Gastrocnemius medialis (tissue), 4 donors: ENCODE results near the gene DALRD3. TPM values are rescaled to one million over a fixed set of nuclear protein-coding genes. Genes with fewer than 3 reads are reported as not detected.

Experiments
- ATAC-seq, 2 donors: fragments of 150-250 bp; one replicate each; pipeline ENCODE4 v1.9.1; 2016
- DNase-seq, 2 donors: peaks; one replicate each; pipeline ENCODE4 v3.0.0-alpha.2; 2019
- H3K27ac ChIP-seq, 4 donors: fragments of 200-600 bp; sonication (generic); 1 replicate in 1 of 4; 2 replicates in 3 of 4; pipeline ENCODE4 v1.5.1; 2016 to 2018; ENCODE audit warnings: mild to moderate bottlenecking in 2 of 4, moderate library complexity in 1 of 4
- H3K27me3 ChIP-seq, 3 donors: fragments of 200-600 bp; sonication (generic) in 2 of 3; 1 replicate in 1 of 3; 2 replicates in 2 of 3; pipeline versions ENCODE4 v1.5.1 to v1.6.0; 2016 to 2019; ENCODE audit warnings: mild to moderate bottlenecking in 1 of 3, moderate library complexity in 1 of 3
- H3K36me3 ChIP-seq, 2 donors: fragments of 200-600 bp; sonication (generic) in 1 of 2; one replicate each; pipeline ENCODE4 v1.5.1; 2017 to 2018
- H3K4me1 ChIP-seq, 2 donors: fragments of 200-600 bp; sonication (generic) in 1 of 2; one replicate each; pipeline ENCODE4 v1.5.1; 2016 to 2017; ENCODE audit warnings: mild to moderate bottlenecking in 2 of 2
- H3K4me3 ChIP-seq, 4 donors: fragments of 200-600 bp; sonication (generic) in 3 of 4; 1 replicate in 1 of 4; 2 replicates in 3 of 4; pipeline ENCODE4 v1.5.1; 2016 to 2019; ENCODE audit warnings: mild to moderate bottlenecking in 2 of 4
- H3K9me3 ChIP-seq, 3 donors: fragments of 200-600 bp; sonication (generic) in 2 of 3; 1 replicate in 1 of 3; 2 replicates in 2 of 3; pipeline ENCODE4 v1.5.1; 2016 to 2019
- POLR2A ChIP-seq, 2 donors: fragments of 450-650 bp; IDR thresholded peaks; one replicate each; pipeline ENCODE4 v1.6.1; 2017; ENCODE audit warnings: antibody characterized with exemption in 2 of 2, mild to moderate bottlenecking in 2 of 2, moderate library complexity in 2 of 2
- in situ Hi-C, 4 donors: fragments of 200-750 bp; cut with MboI; loops; one replicate each; pipeline versions ENCODE4 v1.15.0 to v1.8.0; 2017; ENCODE audit warnings: low sequenced_read_pairs in 4 of 4
- intact Hi-C: fragments of 100-400 bp; cut with DNase I; formaldehyde crosslinking; loops from one replicate; pipeline ENCODE4 v1.15.1; 2023; ENCODE audit warnings: low total_unique reads
- total RNA-seq, 4 donors: library from RNA; depleted of rRNA; stranded (reverse); fragments of >200 nt; gene quantifications; one replicate each; pipeline versions ENCODE4 v1.1.0 to v1.2.3, GENCODE V29; 2016
- TF ChIP-seq, protein P1 (sequence below), 5 experiments: fragments of 450-650 bp in 3 of 5; fragments of 200-600 bp in 2 of 5; sonication (generic) in 2 of 5; IDR thresholded peaks in 4 of 5; conservative IDR thresholded peaks in 1 of 5; 1 replicate in 4 of 5; 2 replicates in 1 of 5; pipeline ENCODE4 v1.5.1; 2016 to 2019; ENCODE audit warnings: antibody characterized with exemption in 5 of 5, mild to moderate bottlenecking in 3 of 5, moderate library complexity in 3 of 5

Gene DALRD3
- total RNA-seq, 4 donors from 2014 or later: 10.6 to 20.1 (median 16.3) TPM

DNA sequence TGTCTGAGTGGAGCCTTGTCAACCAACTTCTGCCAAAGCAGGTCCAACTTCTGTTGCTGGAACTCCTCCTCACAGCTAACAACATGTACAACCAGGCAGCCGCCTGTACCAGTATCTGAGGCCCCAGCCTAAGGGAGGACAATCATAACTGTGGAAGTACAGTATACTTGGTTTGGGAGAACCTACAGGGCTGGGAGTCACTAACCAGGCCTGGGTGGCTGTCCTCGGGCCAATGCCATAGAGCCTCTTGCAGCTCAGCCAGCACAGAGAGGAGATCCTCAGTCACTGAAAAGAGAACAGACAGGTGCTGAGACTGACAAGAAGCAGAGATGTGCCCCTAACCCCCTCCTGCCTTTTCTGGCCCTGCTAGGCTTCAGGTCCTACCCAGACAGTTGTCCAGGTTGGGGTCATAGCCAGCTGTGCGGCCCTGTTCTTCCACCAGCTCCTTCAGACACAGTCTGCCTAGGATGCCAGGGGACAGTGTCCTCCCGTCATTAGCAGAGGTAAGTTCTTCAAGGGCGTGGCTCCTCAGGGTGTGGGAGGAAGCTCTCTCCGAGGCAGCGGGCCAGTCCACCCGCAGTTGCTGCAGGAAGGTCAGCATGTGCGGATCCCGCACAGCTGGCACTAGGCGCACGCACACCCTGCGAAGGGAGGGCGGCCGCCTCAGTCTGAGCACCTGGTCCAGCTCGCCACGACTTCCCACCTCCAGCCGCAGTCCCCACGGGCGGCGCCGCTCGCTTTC, 980 bp downstream of the DALRD3 start:
- intact Hi-C loops (no loop called here), in situ Hi-C loops (no loop called here)
- H3K36me3 ChIP-seq: peaks cover 0 to 28% of the 10 kb centered on the region in 2 donors
- H3K4me1 ChIP-seq: peaks cover 34 to 48% of the 10 kb centered on the region in 2 donors
- peak overlapping the region; percentile 78 to 87 (median 82) for H3K27ac ChIP-seq
- ATAC-seq (no peak), DNase-seq (no peak)
- no peaks in the 10 kb centered on the region for H3K9me3 ChIP-seq
- TF ChIP-seq, protein P1, sequence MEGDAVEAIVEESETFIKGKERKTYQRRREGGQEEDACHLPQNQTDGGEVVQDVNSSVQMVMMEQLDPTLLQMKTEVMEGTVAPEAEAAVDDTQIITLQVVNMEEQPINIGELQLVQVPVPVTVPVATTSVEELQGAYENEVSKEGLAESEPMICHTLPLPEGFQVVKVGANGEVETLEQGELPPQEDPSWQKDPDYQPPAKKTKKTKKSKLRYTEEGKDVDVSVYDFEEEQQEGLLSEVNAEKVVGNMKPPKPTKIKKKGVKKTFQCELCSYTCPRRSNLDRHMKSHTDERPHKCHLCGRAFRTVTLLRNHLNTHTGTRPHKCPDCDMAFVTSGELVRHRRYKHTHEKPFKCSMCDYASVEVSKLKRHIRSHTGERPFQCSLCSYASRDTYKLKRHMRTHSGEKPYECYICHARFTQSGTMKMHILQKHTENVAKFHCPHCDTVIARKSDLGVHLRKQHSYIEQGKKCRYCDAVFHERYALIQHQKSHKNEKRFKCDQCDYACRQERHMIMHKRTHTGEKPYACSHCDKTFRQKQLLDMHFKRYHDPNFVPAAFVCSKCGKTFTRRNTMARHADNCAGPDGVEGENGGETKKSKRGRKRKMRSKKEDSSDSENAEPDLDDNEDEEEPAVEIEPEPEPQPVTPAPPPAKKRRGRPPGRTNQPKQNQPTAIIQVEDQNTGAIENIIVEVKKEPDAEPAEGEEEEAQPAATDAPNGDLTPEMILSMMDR (IDR thresholded peaks at IDR 0.05 in 4 of 5, conservative IDR thresholded peaks at IDR 0.05 in 1 of 5): no peak
- no peak for TF ChIP-seq POLR2A (IDR thresholded peaks at IDR 0.05)
- H3K27me3 ChIP-seq: no peaks in the 10 kb centered on the region
- peak overlapping the region; percentile 88 to 96 (median 90) for H3K4me3 ChIP-seq

DNA sequence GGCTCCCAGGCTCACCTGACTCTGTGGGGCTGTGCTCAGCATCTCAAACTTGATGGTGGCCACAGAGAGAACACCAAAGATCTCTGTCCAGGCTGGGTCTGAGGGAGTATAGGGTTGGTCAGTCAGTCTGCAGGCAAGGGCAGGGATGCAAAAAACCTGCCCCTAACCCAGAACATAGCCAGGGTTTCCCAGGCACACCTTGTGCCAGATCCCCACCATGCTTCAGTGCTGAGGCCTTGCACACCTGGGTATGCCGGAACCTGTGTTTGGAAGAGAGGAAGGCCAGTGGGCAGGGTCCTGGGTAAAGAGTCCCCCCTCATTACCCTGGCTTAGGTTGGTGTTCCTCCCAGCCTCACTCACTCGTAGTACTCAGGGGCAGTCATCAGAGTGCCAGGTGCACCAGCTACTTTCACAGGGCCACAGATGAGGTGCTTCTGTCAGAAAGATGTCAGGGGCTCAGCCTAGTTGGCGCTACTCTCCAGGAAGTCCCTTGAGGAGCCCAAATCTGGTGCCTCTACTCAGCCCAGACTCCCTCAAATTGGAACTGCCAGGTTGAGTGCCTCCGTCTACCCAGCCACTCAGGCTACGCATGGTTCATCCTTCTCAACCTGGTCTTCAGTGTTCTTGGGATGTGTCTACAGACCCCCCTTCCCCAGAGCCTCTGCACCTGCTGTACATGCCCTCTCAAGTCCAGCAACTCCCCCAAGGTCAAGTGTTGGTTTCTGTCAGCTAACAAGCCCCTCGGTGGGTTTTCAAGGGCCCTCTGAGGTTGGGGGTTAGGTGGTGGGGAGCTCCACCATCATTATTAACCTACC, 1.8 kb downstream of the DALRD3 start:
- peak overlapping the region in 1 of 4 donors; percentile 84 for H3K27ac ChIP-seq

DNA sequence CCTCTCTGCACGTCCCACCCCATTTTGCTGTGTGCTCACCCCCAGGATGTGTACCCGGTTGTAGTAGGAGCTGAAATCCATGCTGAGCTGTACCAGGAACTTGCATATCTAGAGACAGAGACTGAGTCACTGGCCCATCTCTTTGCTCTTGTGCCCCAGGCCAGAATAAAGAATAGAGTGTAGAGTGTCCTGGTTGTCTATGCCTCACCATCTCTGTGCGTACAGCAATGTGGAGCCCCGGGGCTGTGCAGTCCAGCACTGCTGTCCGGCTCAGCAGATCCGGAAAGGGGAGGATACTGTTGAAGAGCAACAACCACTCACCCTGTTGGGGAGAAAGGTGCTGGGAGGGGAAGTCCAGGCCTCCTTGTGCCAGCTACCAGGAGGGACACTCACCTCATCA, 2.6 kb downstream of the DALRD3 start:
- intact Hi-C loops (no loop called here), in situ Hi-C loops (no loop called here)
- Histone ChIP-seq H3K27me3 (no peaks in the 10 kb centered on the region), H3K4me1 (peaks cover 43 to 53% of the 10 kb centered on the region in 2 donors), H3K36me3 (peaks cover 0 to 28% of the 10 kb centered on the region in 2 donors), H3K27ac (no peak overlapping the region), H3K9me3 (no peaks in the 10 kb centered on the region), H3K4me3 (no peak overlapping the region)
- ATAC-seq (no peak), DNase-seq (no peak)
- TF ChIP-seq POLR2A (IDR thresholded peaks at IDR 0.05): no peak
- TF ChIP-seq, protein P1 (IDR thresholded peaks at IDR 0.05 in 4 of 5, conservative IDR thresholded peaks at IDR 0.05 in 1 of 5): no peak

More for the DNA sequence above, 1.8 kb downstream of the DALRD3 start:
- no peaks in the 10 kb centered on the region for H3K27me3 ChIP-seq
- peaks cover 0 to 28% of the 10 kb centered on the region in 2 donors for H3K36me3 ChIP-seq
- peaks cover 42 to 54% of the 10 kb centered on the region in 2 donors for H3K4me1 ChIP-seq
- no peak overlapping the region for H3K4me3 ChIP-seq
- in situ Hi-C loops: no loop called here
- intact Hi-C loops: no loop called here
- H3K9me3 ChIP-seq: no peaks in the 10 kb centered on the region
- no peak for DNase-seq
- ATAC-seq: no peak
- TF ChIP-seq POLR2A (IDR thresholded peaks at IDR 0.05): no peak
- TF ChIP-seq, protein P1 (IDR thresholded peaks at IDR 0.05 in 4 of 5, conservative IDR thresholded peaks at IDR 0.05 in 1 of 5): no peak

DNA sequence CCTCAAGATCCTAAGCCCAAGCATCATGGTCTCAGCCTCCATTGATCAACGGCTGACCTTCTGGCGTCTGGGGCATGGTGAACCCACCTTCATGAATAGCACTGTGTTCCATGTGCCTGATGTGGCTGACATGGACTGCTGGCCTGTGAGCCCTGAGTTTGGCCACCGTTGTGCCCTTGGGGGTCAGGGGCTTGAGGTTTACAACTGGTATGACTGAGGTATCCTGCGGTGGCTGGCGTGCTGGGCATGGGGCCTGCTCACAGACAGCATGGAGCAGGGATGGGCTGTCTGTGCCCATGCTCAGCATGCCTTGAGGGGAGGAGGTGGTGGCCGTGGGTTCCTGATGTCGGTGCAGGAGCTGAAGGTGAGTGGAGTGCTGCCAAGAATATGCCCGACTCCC, 3.3 kb downstream of the DALRD3 start:
- Histone ChIP-seq H3K27me3 (no peaks in the 10 kb centered on the region), H3K9me3 (no peaks in the 10 kb centered on the region), H3K4me3 (no peak overlapping the region), H3K36me3 (peaks cover 0 to 28% of the 10 kb centered on the region in 2 donors), H3K4me1 (peaks cover 38 to 46% of the 10 kb centered on the region in 2 donors), H3K27ac (no peak overlapping the region)
- intact Hi-C loops (no loop called here), in situ Hi-C loops (no loop called here)
- no peak for DNase-seq
- no peak for ATAC-seq
- TF ChIP-seq, protein P1 (IDR thresholded peaks at IDR 0.05 in 4 of 5, conservative IDR thresholded peaks at IDR 0.05 in 1 of 5): no peak
- TF ChIP-seq POLR2A (IDR thresholded peaks at IDR 0.05): no peak
